MM.1S (cell line): Measurements from ENCODE around the gene IGLON5.

Source experiments
- CTCF ChIP-seq: fragments of 300-600 bp; sonication (generic); IDR thresholded peaks from 2 replicates; pipeline ENCODE4 v1.5.1; 2016; ENCODE audit warnings: antibody characterized with exemption, low read length, mixed read lengths
- EZH2 ChIP-seq: fragments of 300-600 bp; sonication (generic); optimal IDR thresholded peaks from 2 replicates; pipeline ENCODE3; 2017; ENCODE audit warnings: low read depth, mild to moderate bottlenecking, antibody characterized with exemption, low read length, mixed read lengths

- no peak for TF ChIP-seq EZH2
- TF ChIP-seq CTCF = no peak
Observed at GRCh38 chr19:51371186-51371690, 59.8 kb downstream of the IGLON5 start.
